ENCODE data around the gene TNS3. TPM values are rescaled to one million over a fixed set of nuclear protein-coding genes. Genes with fewer than 3 reads are reported as not detected.

TNS3 gene
- total RNA-seq, 1 donor from 2014 or later: 41.2 TPM

DNA sequence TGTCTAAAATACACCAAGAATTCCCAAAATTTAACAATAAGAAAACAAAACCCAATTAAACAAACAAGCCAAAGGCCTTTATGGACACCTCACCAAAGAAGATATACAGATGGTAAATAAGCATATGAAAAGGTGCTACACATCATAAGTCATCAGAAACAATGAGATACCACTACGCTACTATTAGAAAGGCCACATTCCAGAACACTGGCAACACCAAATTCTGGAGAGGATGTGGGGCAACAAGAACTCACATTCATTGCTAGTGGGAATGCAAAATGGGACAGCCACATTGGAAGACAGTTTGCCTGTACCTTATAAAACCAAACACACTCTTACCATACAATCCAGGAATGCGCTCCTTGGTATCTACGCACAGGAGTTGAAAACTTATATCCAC, 291.4 kb downstream of the TNS3 start:
- H3K27me3 ChIP-seq (ENCODE audit: control insufficient read depth, insufficient read depth, low read length): no peaks in the 10 kb centered on the region
- TF ChIP-seq, protein P1, sequence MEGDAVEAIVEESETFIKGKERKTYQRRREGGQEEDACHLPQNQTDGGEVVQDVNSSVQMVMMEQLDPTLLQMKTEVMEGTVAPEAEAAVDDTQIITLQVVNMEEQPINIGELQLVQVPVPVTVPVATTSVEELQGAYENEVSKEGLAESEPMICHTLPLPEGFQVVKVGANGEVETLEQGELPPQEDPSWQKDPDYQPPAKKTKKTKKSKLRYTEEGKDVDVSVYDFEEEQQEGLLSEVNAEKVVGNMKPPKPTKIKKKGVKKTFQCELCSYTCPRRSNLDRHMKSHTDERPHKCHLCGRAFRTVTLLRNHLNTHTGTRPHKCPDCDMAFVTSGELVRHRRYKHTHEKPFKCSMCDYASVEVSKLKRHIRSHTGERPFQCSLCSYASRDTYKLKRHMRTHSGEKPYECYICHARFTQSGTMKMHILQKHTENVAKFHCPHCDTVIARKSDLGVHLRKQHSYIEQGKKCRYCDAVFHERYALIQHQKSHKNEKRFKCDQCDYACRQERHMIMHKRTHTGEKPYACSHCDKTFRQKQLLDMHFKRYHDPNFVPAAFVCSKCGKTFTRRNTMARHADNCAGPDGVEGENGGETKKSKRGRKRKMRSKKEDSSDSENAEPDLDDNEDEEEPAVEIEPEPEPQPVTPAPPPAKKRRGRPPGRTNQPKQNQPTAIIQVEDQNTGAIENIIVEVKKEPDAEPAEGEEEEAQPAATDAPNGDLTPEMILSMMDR (IDR thresholded peaks at IDR 0.05; ENCODE audit: insufficient read depth, low read length, poor library complexity, severe bottlenecking): no peak
- no peak for DNase-seq (ENCODE audit: low read depth)
- peaks cover 5% of the 10 kb centered on the region for H3K36me3 ChIP-seq (ENCODE audit: control insufficient read depth, insufficient read depth, low read length)
- H3K4me3 ChIP-seq (ENCODE audit: low read depth, low read length): no peak overlapping the region

DNA sequence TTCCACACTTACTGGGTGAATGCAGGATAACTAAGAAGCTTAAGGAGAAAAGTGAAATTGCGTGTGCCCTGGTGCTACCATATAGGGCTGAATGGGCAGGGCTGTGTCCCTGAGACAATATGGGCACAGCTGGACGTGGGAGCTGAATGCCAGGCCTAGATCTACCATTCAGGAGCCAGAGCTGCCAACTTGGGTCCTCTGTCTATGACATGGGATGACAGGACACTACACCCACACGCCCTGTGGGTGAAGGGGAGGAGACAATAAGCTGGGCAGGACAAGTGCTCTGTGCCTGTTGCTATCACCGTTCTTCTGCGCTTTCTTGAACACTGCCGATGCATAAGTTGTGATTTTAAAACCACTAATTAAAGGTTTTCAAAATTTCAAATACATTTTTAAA, 293.9 kb downstream of the TNS3 start:
- Histone ChIP-seq H3K36me3 (ENCODE audit: control insufficient read depth, insufficient read depth, low read length) (peaks cover 4% of the 10 kb centered on the region), H3K27me3 (ENCODE audit: control insufficient read depth, insufficient read depth, low read length) (no peaks in the 10 kb centered on the region), H3K4me3 (ENCODE audit: low read depth, low read length) (no peak overlapping the region)
- TF ChIP-seq, protein P1 (IDR thresholded peaks at IDR 0.05; ENCODE audit: insufficient read depth, low read length, poor library complexity, severe bottlenecking): no peak
- DNase-seq (ENCODE audit: low read depth): no peak

DNA sequence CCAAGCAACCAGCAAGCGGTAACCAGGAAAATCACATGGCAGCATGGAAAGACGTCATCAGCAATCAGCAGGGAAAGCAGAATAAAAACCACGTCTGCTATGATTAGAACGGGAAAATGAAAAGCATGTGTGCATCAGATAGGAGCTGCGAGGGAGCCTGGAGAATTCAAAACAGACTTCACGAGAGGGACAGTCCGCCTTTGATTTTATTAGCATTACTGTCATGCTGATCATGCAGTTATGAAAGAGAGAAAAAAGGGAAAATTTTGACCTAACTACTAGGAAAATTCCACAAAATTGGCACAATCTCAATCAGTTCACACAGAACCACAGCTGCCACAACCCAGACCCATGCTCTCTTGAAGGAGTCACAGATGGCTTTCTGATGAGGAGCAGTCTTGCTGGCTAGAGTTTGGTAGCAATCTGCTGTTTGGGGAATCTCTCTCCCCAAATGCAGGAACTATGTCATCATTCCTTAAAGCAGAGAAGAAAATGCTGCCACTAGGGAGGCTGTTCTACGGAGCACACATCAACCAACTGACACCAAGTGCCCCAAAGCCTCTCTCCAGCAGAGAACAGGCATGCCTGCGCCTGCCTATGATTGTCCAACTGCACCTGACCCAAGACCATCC, 295.9 kb downstream of the TNS3 start:
- TF ChIP-seq, protein P1 (IDR thresholded peaks at IDR 0.05; ENCODE audit: insufficient read depth, low read length, poor library complexity, severe bottlenecking): no peak
- no peak overlapping the region for H3K4me3 ChIP-seq (ENCODE audit: low read depth, low read length)
- no peaks in the 10 kb centered on the region for H3K27me3 ChIP-seq (ENCODE audit: control insufficient read depth, insufficient read depth, low read length)
- peaks cover 9% of the 10 kb centered on the region for H3K36me3 ChIP-seq (ENCODE audit: control insufficient read depth, insufficient read depth, low read length)
- no peak for DNase-seq (ENCODE audit: low read depth)

DNA sequence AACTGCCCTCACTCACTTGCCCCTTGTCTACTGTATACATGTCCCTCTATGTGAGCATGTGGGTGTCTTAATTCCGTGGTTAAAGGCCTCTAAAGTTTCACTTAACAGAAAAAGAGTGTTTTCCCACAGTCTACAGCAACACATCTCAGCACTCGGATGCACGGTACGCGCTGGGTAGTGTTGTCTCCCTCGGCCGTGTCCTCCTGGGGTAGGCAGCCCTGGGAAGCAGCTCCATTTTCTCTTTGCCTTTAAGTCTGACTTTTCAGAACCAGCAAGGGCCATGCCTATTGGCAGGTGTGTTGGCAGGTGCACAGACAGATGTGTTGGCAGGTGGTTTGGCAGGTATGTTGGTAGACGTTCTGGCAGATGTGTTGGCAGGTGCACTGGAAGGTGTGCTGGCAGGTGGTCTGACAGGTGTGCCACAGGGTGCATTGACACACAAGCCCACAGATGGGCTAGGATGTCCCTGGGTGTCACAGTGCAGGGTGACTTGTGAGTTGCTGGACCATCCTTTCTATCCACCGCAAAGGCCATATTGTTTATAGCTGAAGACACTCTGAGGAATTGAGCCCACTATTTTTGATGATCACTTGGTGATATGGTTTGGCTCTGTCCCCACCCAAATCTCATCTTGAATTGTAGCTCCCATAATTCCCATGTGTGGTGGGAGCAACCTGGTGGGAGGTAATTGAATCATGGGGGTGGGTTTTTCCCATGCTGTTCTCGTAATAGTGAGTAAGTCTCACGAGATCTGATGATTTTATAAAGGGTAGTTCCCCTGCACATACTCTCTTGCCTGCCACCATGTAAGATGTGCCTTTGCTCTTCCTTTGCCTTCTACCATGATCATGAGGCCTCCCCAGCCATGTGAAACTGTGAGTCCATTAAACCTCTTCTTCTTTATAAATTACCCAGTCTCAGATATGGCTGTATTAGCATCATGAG, 296.9 kb downstream of the TNS3 start:
- H3K27me3 ChIP-seq (ENCODE audit: control insufficient read depth, insufficient read depth, low read length): no peaks in the 10 kb centered on the region
- TF ChIP-seq, protein P1 (IDR thresholded peaks at IDR 0.05; ENCODE audit: insufficient read depth, low read length, poor library complexity, severe bottlenecking): no peak
- peaks cover 11% of the 10 kb centered on the region for H3K36me3 ChIP-seq (ENCODE audit: control insufficient read depth, insufficient read depth, low read length)
- no peak for DNase-seq (ENCODE audit: low read depth)
- H3K4me3 ChIP-seq (ENCODE audit: low read depth, low read length): no peak overlapping the region

DNA sequence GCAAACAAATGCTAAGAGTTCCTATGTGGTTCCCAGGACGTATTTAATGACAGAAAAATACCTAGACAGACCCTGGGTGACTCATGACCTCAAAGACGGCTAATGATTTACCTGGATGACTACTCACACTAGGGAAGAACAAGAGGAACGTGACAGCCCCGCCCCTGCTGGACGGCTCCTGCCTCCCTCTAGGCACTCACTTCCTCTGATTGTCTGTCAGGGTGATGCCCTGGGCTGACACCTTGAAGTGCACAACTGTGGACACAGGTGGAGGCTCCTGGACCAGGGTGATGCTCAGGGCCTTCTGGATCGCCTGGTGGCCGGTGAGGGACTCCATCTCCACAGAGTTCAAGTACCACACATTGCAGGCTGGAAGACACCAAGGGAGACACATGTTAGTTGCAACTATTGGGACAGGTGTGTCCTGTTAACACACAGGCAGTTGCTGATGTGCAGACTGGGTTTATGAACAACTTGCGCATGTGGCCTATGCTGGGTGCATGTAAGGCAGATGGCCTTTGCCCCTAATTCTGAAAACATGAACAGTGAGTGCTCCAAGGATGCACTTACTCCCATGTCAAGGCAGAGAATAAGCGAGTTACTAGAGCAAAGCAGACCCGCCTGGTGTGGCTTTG, 298.3 kb downstream of the TNS3 start:
- TF ChIP-seq, protein P1 (IDR thresholded peaks at IDR 0.05; ENCODE audit: insufficient read depth, low read length, poor library complexity, severe bottlenecking): peak; percentile 2
- Histone ChIP-seq H3K4me3 (ENCODE audit: low read depth, low read length) (no peak overlapping the region), H3K36me3 (ENCODE audit: control insufficient read depth, insufficient read depth, low read length) (peaks cover 11% of the 10 kb centered on the region), H3K27me3 (ENCODE audit: control insufficient read depth, insufficient read depth, low read length) (no peaks in the 10 kb centered on the region)
- DNase-seq (ENCODE audit: low read depth): peak; percentile 93
